Ovary (tissue), 3 donors: ENCODE data around the gene XPNPEP3.

Source experiments
- CTCF ChIP-seq, 3 donors: fragments of 450-650 bp in 2 of 3; fragments of 200-600 bp in 1 of 3; IDR thresholded peaks; one replicate each; pipeline versions ENCODE4 v1.5.1 to v1.8.0; 2016 to 2022; ENCODE audit warnings: antibody characterized with exemption in 3 of 3, mild to moderate bottlenecking in 1 of 3
- POLR2A ChIP-seq: fragments of 450-650 bp; IDR thresholded peaks from one replicate; pipeline ENCODE4 v1.6.1; 2017; ENCODE audit warnings: antibody characterized with exemption, mild to moderate bottlenecking, moderate library complexity
- donor health status: DM: no; HTN: no; CAD: no.

DNA sequence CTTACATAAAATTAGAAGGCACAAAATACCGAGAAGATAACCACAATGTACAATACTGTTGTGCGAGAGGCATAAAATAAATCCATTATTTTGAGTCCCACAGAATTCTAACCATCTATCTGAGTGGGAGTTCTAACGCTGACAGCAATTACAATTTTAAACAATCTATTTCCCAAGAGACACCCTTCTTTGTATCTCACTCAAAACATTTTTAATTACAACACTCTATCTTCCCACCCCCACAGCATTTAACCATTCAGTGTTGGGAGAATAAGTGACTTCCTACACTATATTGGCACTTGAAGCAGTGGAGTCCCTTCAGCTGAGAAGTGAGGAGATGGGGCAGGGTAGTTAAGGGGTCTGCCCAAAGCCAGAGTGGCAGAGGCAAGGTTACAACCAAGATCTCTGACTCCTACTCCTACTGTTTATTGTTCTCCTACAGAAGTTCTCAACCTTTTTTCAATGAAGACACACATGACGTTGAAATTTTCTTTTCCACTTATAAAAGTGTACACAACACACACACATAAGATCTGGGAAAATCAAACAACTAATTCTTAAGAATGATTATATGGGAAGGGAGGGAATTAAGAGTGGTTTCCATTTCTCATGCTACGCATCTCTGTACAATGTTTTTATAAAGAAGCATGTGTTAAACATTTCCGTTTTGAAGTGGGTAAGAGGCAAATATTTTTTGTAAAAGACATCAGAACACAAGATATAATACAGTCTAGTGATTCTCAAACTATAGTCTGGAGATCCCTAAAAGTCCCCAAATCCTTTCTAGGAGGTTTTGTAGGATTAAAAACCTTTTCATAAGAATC lies 48.7 kb upstream of the XPNPEP3 start:
- TF ChIP-seq CTCF (IDR thresholded peaks at IDR 0.05) (no peak), POLR2A (no peak)
